OCI-LY3 (cell line): ENCODE data around the gene GIMAP6.

Experiments
- H2AFZ ChIP-seq: fragments of 200-600, 300-600 bp; shearing (Covaris generic); 2 replicates; pipeline ENCODE4 v1.6.0; 2014; ENCODE audit warnings: antibody characterized with exemption, low read depth, low read length
- H3K27ac ChIP-seq: fragments of 200-600, 300-600 bp; sonication (generic); 2 replicates; pipeline ENCODE4 v1.5.1; 2014; ENCODE audit warnings: mild to moderate bottlenecking, low read length, moderate library complexity, mixed read lengths
- H3K27me3 ChIP-seq: fragments of 200-600, 300-600 bp; sonication (generic); 2 replicates; pipeline ENCODE4 v1.6.1; 2014; ENCODE audit warnings: low read depth, low read length, mixed read lengths
- H3K36me3 ChIP-seq: fragments of 200-600, 300-600 bp; sonication (generic); replicated peaks from 2 replicates; pipeline ENCODE3; 2014; ENCODE audit warnings: low read depth, low read length, mixed read lengths
- H3K4me1 ChIP-seq: fragments of 300-600, 200-600 bp; sonication (generic); 2 replicates; pipeline ENCODE4 v1.6.1; 2014; ENCODE audit warnings: low read length, mixed read lengths
- H3K4me2 ChIP-seq: fragments of 200-600, 300-600 bp; sonication (generic); 2 replicates; pipeline ENCODE4 v1.6.1; 2014; ENCODE audit warnings: low read length, mixed read lengths
- H3K4me3 ChIP-seq: fragments of 300-600, 200-600 bp; sonication (generic); 2 replicates; pipeline ENCODE4 v1.5.1; 2014; ENCODE audit warnings: antibody characterized with exemption, mild to moderate bottlenecking, low read length, moderate library complexity
- H3K79me2 ChIP-seq: fragments of 300-600, 200-600 bp; shearing (Covaris generic); 2 replicates; pipeline ENCODE4 v1.6.1; 2014; ENCODE audit warnings: mild to moderate bottlenecking, low read length, mixed read lengths
- H3K9ac ChIP-seq: fragments of 300-600, 200-600 bp; shearing (Covaris generic); 2 replicates; pipeline ENCODE4 v1.6.0; 2014; ENCODE audit warnings: mild to moderate bottlenecking, low read length, moderate library complexity
- H3K9me3 ChIP-seq: fragments of 200-600, 300-600 bp; shearing (Covaris generic); 2 replicates; pipeline ENCODE4 v1.6.1; 2014; ENCODE audit warnings: low read length, mixed read lengths; ENCODE audit not compliant: insufficient read depth
- H4K20me1 ChIP-seq: fragments of 200-600, 300-600 bp; sonication (generic); 2 replicates; pipeline ENCODE4 v1.6.1; 2016; ENCODE audit warnings: low read length, mixed read lengths; ENCODE audit not compliant: insufficient read depth
- EZH2phosphoT487 ChIP-seq: fragments of 200-600 bp; shearing (Covaris generic); IDR thresholded peaks from 2 replicates; pipeline ENCODE4 v1.6.1; 2018; ENCODE audit warnings: antibody characterized with exemption, mixed run types, low read depth
- TF ChIP-seq, protein P1 (sequence below): fragments of 200-600, 300-600 bp; sonication (generic); IDR thresholded peaks from 2 replicates; pipeline ENCODE4 v1.5.1; 2014; ENCODE audit warnings: antibody characterized with exemption, low read length, low read depth

Gene GIMAP6

DNA sequence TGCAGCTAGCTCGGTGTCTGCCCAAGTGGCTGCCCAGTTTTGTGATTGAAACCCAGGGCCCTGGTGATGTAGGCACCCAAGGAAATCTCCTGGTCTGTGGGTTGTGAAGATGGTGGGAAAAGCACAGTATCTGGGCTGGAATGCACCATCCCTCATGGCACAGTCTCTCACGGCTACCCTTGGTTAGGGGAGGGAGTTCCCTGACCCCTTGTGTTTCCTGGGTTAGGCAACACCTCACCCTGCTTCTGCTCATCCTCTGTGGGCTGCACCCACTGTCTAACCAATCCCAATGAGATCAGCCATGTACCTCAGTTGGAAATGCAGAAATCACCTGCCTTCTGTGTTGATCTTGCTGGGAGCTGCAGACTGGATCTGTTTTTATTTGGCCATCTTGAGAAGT is 37.4 kb downstream of the GIMAP6 start:
- Histone ChIP-seq H3K4me1 (no peaks in the 10 kb centered on the region), H2AFZ (no peak overlapping the region), H4K20me1 (no peaks in the 10 kb centered on the region), H3K79me2 (no peaks in the 10 kb centered on the region), H3K9ac (no peak overlapping the region), H3K4me3 (no peak overlapping the region), H3K4me2 (no peak overlapping the region), H3K36me3 (no peaks in the 10 kb centered on the region), H3K9me3 (no peaks in the 10 kb centered on the region), H3K27me3 (no peaks in the 10 kb centered on the region), H3K27ac (no peak overlapping the region)
- TF ChIP-seq, protein P1, sequence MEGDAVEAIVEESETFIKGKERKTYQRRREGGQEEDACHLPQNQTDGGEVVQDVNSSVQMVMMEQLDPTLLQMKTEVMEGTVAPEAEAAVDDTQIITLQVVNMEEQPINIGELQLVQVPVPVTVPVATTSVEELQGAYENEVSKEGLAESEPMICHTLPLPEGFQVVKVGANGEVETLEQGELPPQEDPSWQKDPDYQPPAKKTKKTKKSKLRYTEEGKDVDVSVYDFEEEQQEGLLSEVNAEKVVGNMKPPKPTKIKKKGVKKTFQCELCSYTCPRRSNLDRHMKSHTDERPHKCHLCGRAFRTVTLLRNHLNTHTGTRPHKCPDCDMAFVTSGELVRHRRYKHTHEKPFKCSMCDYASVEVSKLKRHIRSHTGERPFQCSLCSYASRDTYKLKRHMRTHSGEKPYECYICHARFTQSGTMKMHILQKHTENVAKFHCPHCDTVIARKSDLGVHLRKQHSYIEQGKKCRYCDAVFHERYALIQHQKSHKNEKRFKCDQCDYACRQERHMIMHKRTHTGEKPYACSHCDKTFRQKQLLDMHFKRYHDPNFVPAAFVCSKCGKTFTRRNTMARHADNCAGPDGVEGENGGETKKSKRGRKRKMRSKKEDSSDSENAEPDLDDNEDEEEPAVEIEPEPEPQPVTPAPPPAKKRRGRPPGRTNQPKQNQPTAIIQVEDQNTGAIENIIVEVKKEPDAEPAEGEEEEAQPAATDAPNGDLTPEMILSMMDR, result no peak
- no peak for TF ChIP-seq EZH2phosphoT487

DNA sequence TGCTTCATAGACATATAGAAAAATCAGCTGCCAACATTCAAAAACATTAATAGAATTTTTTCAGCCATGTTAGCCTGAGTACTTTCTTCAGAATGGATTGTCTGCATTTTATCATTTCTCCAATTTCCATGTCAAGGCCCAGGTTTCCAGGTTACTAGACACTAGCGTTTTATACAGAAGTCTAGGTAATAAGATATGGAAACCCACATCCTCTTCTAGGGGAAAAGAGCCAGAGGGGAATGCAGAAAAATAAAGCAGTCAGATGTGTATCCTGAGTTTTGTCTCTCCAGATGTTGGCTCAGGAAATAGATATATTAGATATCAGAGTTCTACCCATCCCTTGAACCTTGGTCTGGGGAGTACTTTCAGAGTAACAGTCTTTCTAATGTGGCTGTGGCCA is 44.6 kb downstream of the GIMAP6 start:
- Histone ChIP-seq H3K4me2 (no peak overlapping the region), H2AFZ (no peak overlapping the region), H3K9ac (no peak overlapping the region), H3K79me2 (no peaks in the 10 kb centered on the region), H3K27me3 (no peaks in the 10 kb centered on the region; the same call in 1 of the 2 replicates), H4K20me1 (no peaks in the 10 kb centered on the region), H3K4me1 (0 out of 2 replicates have a peak, but pooled peaks cover 2% of the 10 kb centered on the region), H3K27ac (no peak overlapping the region), H3K9me3 (no peaks in the 10 kb centered on the region), H3K4me3 (no peak overlapping the region), H3K36me3 (no peaks in the 10 kb centered on the region)
- TF ChIP-seq, protein P1, result no peak
- TF ChIP-seq EZH2phosphoT487, result no peak

DNA sequence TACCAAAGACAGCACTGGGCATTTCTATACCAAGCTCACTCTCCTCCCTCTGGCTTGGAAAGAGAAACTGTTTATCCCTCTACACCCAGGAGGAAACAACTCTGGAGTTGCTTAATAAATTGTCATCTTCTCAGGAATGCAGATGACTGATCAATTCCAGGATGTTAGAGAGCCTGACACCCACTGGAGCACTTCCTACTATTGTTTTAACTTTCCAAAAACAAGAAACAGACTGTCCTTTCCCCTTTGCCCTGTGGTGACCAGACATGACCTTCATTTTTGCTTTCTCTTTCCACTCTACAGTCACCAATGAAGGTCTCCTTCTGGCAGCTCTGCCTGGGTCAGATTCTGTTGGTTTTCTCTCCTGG is 45.4 kb downstream of the GIMAP6 start:
- Histone ChIP-seq H3K4me1 (0 out of 2 replicates have a peak, but pooled peaks cover 2% of the 10 kb centered on the region), H2AFZ (no peak overlapping the region), H3K36me3 (no peaks in the 10 kb centered on the region), H3K4me2 (no peak overlapping the region), H3K9ac (no peak overlapping the region), H4K20me1 (no peaks in the 10 kb centered on the region), H3K4me3 (no peak overlapping the region), H3K9me3 (peaks cover under 1% of the 10 kb centered on the region; the same call in 1 of the 2 replicates), H3K27ac (no peak overlapping the region), H3K79me2 (no peaks in the 10 kb centered on the region), H3K27me3 (peaks cover 7% of the 10 kb centered on the region; the same call in 1 of the 2 replicates)
- TF ChIP-seq, protein P1, result no peak
- no peak for TF ChIP-seq EZH2phosphoT487

DNA sequence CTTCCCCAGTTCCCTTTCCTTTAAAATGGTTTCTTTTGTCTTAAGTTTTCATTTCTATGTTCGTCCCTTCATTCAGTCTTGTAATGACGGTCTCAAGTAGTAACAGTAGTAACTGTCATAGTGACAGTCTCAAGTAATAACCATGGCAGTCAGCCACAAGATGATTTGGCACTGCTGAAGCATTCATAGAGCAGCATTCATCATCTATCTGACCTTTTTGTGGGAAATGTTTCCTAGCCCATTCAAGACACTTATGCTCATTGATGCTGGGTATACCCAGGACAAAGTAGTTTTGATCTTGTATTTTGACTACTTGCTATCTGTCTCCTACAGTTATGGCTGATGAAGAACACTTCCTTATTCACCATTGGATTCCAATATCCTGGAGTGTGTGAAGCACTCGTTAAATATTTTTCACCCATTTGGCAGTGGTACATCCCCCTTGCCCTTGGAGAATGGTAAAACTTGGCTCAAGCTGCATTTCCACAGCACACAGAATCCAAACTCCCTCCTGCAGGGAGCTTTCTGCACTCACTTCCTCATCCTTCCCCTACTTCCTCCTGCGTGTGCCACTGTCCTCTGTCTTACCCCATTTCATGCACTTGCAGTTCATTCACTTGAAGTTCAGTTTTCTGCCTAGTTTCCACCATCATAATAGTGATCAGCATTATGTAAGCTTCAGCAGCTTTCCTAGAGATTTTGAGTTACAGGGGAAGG is 46.0 kb downstream of the GIMAP6 start:
- H3K4me2 ChIP-seq, result no peak overlapping the region
- no peak overlapping the region for H3K4me3 ChIP-seq
- no peak overlapping the region for H3K9ac ChIP-seq
- peaks cover 10% of the 10 kb centered on the region; the same call in 1 of the 2 replicates for H3K27me3 ChIP-seq
- H3K9me3 ChIP-seq, result peaks cover 6% of the 10 kb centered on the region; the same call in 1 of the 2 replicates
- TF ChIP-seq EZH2phosphoT487, result no peak
- TF ChIP-seq, protein P1, result no peak
- H3K36me3 ChIP-seq, result no peaks in the 10 kb centered on the region
- no peak overlapping the region for H2AFZ ChIP-seq
- H3K79me2 ChIP-seq, result no peaks in the 10 kb centered on the region
- H4K20me1 ChIP-seq, result no peaks in the 10 kb centered on the region
- H3K27ac ChIP-seq, result no peak overlapping the region
- 0 out of 2 replicates have a peak, but pooled peaks cover 2% of the 10 kb centered on the region for H3K4me1 ChIP-seq
